Esophagus squamous epithelium (tissue), 4 donors: ENCODE results near the gene MCL1.
"Not testable (repeated sequence)": the region's sequence is repeated elsewhere in the genome, so short reads cannot be mapped to it uniquely, and the experiment has no call there.

ENCODE experiments used
- CTCF ChIP-seq, 6 experiments: fragments of 450-650 bp in 4 of 6; fragments of 200-600 bp in 2 of 6; sonication (generic) in 2 of 6; IDR thresholded peaks; one replicate each; pipeline ENCODE4 v1.5.1; 2016 to 2019; ENCODE audit warnings: antibody characterized with exemption in 6 of 6, mild to moderate bottlenecking in 4 of 6, moderate library complexity in 4 of 6
- POLR2A ChIP-seq, 4 donors: fragments of 450-650 bp; IDR thresholded peaks; one replicate each; pipeline ENCODE4 v1.6.1; 2017; ENCODE audit warnings: antibody characterized with exemption in 4 of 4, mild to moderate bottlenecking in 4 of 4, moderate library complexity in 3 of 4

GRCh38 chr1:150573648-150574071, 5.8 kb downstream of the MCL1 start:
- TF ChIP-seq CTCF (IDR thresholded peaks at IDR 0.05) = not testable (repeated sequence)
- peak in 1 of 4 donors; percentile 12 for TF ChIP-seq POLR2A (IDR thresholded peaks at IDR 0.05)
